Stimulated activated naive CD4-positive, alpha-beta T cell (primary cell): ENCODE results near the gene CUL4A.

Experiments
- DNase-seq, 6 experiments: peaks; one replicate each; lab custom pipeline; 2025; lab: John Stamatoyannopoulos, UW

The CUL4A gene

GRCh38 chr13:113208421-113209335 lies 735 bp upstream of the CUL4A start, which contains the start of gene PCID2:
Gene PCID2 (minus strand): TSS chr13:113208669. CDS start chr13:113208634, 35 bp downstream.
- DNase-seq: peak; percentile 82 to 94 (median 89)

- DNase-seq: peak; percentile 68 to 83 (median 75)
Measured at GRCh38 chr13:113209759-113210421, 477 bp downstream of the CUL4A start.

DNA sequence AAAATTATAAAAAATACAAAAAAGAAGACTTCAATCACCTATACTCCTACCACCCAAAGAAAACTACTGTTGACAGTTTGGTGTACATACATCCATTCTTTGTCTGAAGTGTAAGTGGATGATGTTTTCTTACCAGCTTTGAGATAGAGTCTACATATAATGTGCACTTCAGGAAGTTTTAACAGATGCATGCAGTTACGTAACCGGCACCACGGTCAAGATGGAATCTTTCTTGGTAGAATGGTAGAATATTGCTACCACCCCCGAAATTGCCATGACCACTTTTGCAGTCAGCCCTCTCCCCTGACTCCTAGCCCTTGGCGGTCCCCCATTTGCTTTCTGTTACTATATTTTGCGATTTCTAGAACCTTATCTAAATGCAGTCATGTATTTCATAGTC lies 1.4 kb downstream of the CUL4A start:
- no peak for DNase-seq

- DNase-seq: peak in 2 of 6 experiments; percentile 4 to 5
Measured at GRCh38 chr13:113211774-113212173, 2.4 kb downstream of the CUL4A start.

DNA sequence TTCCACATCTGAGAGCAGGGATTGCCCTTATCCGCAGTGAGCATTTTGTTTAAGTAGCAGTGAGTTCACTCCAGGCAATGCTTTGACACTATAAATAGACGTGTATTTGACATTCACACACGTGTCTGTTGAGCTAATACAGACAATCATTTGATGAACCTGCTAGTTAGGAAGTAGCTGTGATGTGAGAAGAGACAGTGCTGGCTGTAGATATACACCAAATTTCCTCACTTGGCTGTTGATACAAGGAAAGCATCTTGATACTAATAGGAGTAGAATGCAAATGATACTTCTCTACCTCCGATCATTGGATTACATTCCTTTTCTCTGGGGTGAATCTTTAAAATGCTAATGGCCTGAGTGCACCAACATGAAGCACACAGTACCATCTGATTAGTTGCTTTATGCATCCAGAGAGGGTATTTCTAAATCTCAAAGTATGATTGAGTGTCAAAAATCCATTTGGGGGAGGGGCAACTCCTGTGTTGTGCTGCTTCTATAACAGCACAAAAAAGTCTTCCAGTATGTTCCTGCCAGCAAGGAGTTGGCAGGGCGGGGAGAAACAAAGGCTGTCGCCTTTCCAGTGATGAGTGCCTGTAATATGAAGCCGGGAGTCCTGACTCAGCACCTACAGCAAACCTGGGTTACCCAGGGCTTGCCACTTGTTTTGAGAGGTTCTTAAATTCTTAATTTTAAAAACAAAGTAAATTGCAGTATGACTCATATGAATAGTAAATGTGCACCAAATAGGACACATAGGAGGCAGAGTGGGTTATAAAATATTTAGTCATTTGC lies 7.0 kb downstream of the CUL4A start:
- DNase-seq: no peak

- DNase-seq: no peak
Measured at GRCh38 chr13:113218586-113218985, 9.2 kb downstream of the CUL4A start.

GRCh38 chr13:113219256-113219940 lies 10.0 kb downstream of the CUL4A start:
- no peak for DNase-seq

- DNase-seq: no peak
Measured at GRCh38 chr13:113220141-113220598, 10.8 kb downstream of the CUL4A start.

DNA sequence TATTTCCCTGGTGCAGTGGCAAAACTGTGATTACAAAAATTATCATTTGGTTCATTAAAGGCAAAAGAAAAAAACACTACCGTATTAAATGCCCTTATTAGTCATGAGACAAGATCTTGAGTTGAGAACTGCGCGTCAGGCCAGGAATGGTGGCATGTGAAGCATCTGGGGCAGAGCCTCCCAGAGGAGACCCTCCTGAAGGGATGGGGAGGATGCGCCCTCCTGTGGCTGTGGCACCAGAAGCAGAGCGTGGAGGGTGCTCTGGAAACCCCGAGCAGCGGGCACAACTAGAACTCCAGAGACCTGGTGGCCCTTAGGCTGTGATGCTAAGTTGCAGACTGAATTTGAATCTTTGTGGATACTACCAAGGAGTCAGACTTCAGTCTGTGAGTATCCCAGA lies 11.5 kb downstream of the CUL4A start:
- DNase-seq: no peak

DNA sequence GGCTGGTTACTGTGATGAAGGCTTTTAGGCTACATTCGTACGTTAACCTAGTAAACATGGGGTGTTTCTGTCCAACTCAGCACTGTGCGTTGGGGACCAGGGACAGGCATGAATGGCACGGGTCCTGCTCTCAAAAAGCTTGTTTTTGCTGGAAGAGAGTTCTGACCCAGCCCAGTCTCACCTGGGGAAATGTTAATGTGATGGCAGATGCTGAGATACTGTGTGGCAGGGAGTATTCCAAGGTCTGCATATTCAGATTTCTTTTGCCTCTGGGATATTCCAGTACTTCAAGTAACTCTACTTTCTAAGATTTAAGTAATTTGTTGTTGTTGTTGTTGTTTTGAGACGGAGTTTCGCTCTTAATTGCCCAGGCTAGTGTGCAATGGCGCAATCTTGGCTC lies 13.7 kb downstream of the CUL4A start:
- no peak for DNase-seq

DNA sequence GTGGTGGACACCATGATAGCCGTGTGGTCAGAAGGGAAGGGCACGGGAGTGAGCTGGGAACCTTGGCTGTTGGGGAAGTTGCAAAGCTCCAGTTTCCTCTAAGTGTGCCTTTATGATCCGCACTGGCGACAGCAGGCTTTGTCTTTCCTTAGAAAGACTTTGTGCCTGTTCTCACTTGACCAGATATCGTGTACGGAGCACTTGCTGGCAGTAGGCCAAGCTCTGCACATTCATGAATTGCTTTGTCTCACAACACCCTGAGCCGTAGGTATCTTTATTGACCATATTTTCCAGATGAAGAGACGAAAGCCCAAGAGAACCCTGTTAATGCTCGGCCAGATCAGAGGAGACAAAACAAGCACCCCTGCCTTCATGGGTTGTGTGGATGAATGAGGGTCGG lies 15.1 kb downstream of the CUL4A start:
- DNase-seq: no peak

GRCh38 chr13:113225515-113225914 lies 16.1 kb downstream of the CUL4A start:
- DNase-seq: no peak

GRCh38 chr13:113226873-113227450 lies 17.5 kb downstream of the CUL4A start:
- no peak for DNase-seq

- DNase-seq: no peak
Measured at GRCh38 chr13:113229161-113229560, 19.7 kb downstream of the CUL4A start.

DNA sequence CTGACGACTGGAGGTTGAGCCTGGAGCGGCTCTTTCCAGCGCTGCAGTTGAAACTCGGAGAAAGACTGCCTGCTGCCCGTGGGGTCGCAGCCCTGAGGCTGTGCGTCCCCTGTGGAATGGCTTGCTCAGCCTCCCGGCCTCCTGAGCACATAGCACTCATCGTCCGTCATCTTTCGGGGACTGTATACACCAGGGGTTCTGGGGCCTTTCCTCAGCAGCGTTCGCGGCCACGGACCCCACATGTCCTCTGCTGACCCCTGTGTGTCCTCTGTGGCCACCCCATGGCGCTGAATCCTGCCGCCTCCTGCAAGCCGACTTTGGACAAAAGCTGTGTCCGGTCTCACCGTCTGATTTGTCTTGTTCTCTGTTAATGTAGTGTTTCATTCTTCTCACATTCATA lies 20.4 kb downstream of the CUL4A start:
- no peak for DNase-seq

GRCh38 chr13:113231306-113232207 lies 22.1 kb downstream of the CUL4A start:
- no peak for DNase-seq

DNA sequence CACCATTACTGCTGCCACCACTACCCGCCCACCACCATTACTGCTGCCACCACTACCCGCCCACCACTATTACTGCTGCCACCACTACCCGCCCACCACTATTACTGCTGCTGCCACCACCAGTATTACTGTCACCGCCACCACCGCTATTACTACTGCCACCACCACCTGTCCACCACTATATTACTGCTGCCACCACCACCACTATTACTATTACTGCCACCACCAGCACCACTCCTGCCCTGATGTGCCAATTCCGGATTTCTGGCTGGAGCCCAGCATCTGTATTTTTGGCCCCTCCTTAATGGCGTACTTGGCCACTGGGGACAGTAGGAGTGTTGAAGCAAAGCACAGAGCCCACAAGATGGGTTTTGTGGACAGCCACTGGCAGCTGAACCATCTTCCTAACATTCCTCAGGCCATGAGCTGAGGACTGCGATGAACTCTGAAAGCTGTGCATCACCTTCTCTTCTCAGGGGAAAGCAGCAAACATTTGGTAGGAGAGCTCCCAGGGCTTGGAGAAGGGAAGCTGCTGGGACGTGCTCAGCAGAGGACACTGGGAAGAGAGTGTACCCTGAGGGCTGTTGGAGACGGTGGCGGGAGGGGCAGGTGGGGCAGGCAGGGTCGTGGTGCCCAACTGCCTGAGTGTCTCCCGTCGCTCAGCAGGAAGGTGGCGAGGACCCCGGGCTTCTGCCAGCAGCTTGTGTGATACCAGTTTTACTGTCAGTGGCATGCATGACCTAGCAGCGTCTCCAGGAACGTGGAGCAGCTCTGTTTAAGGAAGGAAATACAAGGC lies 23.0 kb downstream of the CUL4A start:
- no peak for DNase-seq

GRCh38 chr13:113233101-113233500 lies 23.7 kb downstream of the CUL4A start:
- no peak for DNase-seq

DNA sequence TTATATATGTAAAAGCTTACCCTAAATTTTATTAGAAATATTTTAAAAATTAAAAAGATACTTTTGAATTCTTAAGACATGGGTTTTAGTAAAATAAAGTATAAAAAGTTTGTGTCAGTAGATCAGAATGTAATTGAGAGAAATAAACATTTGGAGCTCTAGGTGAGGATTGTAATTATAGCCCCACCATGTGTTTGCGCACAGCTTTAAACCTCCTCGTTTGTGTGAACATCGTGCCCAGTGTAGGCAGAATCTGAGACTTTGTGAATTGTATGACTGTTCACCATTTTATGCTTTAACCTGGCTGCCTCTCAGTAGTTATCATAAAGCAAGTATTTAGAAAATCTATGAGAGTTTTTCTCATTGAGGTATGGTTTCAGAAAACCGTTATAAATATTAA lies 29.1 kb downstream of the CUL4A start:
- no peak for DNase-seq
